ENCODE data around the gene SRXN1. TPM values are rescaled to one million over a fixed set of nuclear protein-coding genes. Genes with fewer than 3 reads are reported as not detected.

The SRXN1 gene
- total RNA-seq, 1 donor from 2014 or later = 13.3 TPM

- Mint-ChIP-seq H3K4me1 (peaks cover 22% of the 10 kb centered on the region), H3K36me3 (no peaks in the 10 kb centered on the region), H3K27ac (peak overlapping the region; percentile 77), H3K9me3 (no peaks in the 10 kb centered on the region), H3K4me3 (peak overlapping the region; percentile 54), H3K27me3 (ENCODE audit: low read depth) (peaks cover 46% of the 10 kb centered on the region)
- no peak for DNase-seq (ENCODE audit: low spot score in 2 of 2, unreplicated experiment in 2 of 2)
- TF ChIP-seq CTCF (IDR thresholded peaks at IDR 0.05; ENCODE audit: unreplicated experiment) = no peak
These were observed 41.8 kb downstream of the SRXN1 start for GRCh38 chr20:611047-611842.

- TF ChIP-seq CTCF (IDR thresholded peaks at IDR 0.05; ENCODE audit: unreplicated experiment) = no peak
- no peak for DNase-seq (ENCODE audit: low spot score in 2 of 2, unreplicated experiment in 2 of 2)
- Mint-ChIP-seq H3K36me3 (no peaks in the 10 kb centered on the region), H3K9me3 (no peaks in the 10 kb centered on the region), H3K27me3 (ENCODE audit: low read depth) (peaks cover 48% of the 10 kb centered on the region), H3K4me1 (peaks cover 22% of the 10 kb centered on the region), H3K4me3 (peak within 1 kb of the TSS; percentile 54), H3K27ac (peak within 1 kb of the TSS; percentile 77)
These were observed 42.6 kb downstream of the SRXN1 start, which contains the start of gene TCF15 for GRCh38 chr20:610130-611046. Gene TCF15 (minus strand): TSS chr20:610309. CDS start chr20:610237, 72 bp downstream.

GRCh38 chr20:609371-609964 lies 43.5 kb downstream of the SRXN1 start:
- Mint-ChIP-seq H3K27ac (no peak overlapping the region), H3K4me3 (peak overlapping the region; percentile 37), H3K36me3 (no peaks in the 10 kb centered on the region), H3K4me1 (peaks cover 22% of the 10 kb centered on the region), H3K9me3 (no peaks in the 10 kb centered on the region), H3K27me3 (ENCODE audit: low read depth) (peaks cover 51% of the 10 kb centered on the region)
- no peak for DNase-seq (ENCODE audit: low spot score in 2 of 2, unreplicated experiment in 2 of 2)
- TF ChIP-seq CTCF (IDR thresholded peaks at IDR 0.05; ENCODE audit: unreplicated experiment) = no peak

- Mint-ChIP-seq H3K4me1 (peaks cover 22% of the 10 kb centered on the region), H3K36me3 (no peaks in the 10 kb centered on the region), H3K27me3 (ENCODE audit: low read depth) (peaks cover 51% of the 10 kb centered on the region), H3K27ac (no peak overlapping the region), H3K4me3 (peak overlapping the region; percentile 37), H3K9me3 (no peaks in the 10 kb centered on the region)
- no peak for DNase-seq (ENCODE audit: low spot score in 2 of 2, unreplicated experiment in 2 of 2)
- no peak for TF ChIP-seq CTCF (IDR thresholded peaks at IDR 0.05; ENCODE audit: unreplicated experiment)
These were observed 44.0 kb downstream of the SRXN1 start for GRCh38 chr20:608970-609369.

GRCh38 chr20:607476-607875 lies 45.5 kb downstream of the SRXN1 start:
- no peaks in the 10 kb centered on the region for H3K36me3 Mint-ChIP-seq
- no peak for DNase-seq (ENCODE audit: low spot score in 2 of 2, unreplicated experiment in 2 of 2)
- no peak overlapping the region for H3K4me3 Mint-ChIP-seq
- H3K27me3 Mint-ChIP-seq (ENCODE audit: low read depth) = peaks cover 45% of the 10 kb centered on the region
- no peak for TF ChIP-seq CTCF (IDR thresholded peaks at IDR 0.05; ENCODE audit: unreplicated experiment)
- H3K4me1 Mint-ChIP-seq = peaks cover 19% of the 10 kb centered on the region
- no peak overlapping the region for H3K27ac Mint-ChIP-seq
- H3K9me3 Mint-ChIP-seq = no peaks in the 10 kb centered on the region

All from mesothelial cell of epicardium (in vitro differentiated cells).